Keratinocyte (primary cell): ENCODE data around the gene TCERG1L. TPM values are rescaled to one million over a fixed set of nuclear protein-coding genes. Genes with fewer than 3 reads are reported as not detected.

Experiments
- DNase-seq: peaks from one replicate; pipeline ENCODE4 v3.0.0-alpha.2; 2011; ENCODE audit warnings: low read depth, missing footprints, low spot score
- FAIRE-seq: peaks from 2 replicates; lab custom pipeline; 2011; peaks lifted over from hg19 to GRCh38; lab: Jason Lieb, UNC
- H2AFZ ChIP-seq: 2 replicates; pipeline ENCODE4 v1.6.0; 2012; ENCODE audit warnings: low read length, control low read depth, inconsistent platforms; ENCODE audit not compliant: control insufficient read depth
- H3K27ac ChIP-seq: 2 replicates; pipeline ENCODE4 v1.5.1; 2011; ENCODE audit warnings: low read length; ENCODE audit not compliant: control insufficient read depth, insufficient read depth
- H3K27me3 ChIP-seq: 3 replicates; pipeline ENCODE4 v1.6.0; 2011; ENCODE audit warnings: low read length; ENCODE audit not compliant: control insufficient read depth, insufficient read depth; ENCODE audit errors: extremely low read depth
- H3K36me3 ChIP-seq, 2 experiments: 2 replicates in 1 of 2; 3 replicates in 1 of 2; pipeline ENCODE4 v1.5.1; 2011; ENCODE audit warnings: low read length in 2 of 2, mild to moderate bottlenecking in 1 of 2; ENCODE audit not compliant: control insufficient read depth in 2 of 2, insufficient read depth in 2 of 2; ENCODE audit errors: extremely low read depth in 1 of 2
- H3K4me1 ChIP-seq: 3 replicates; pipeline ENCODE4 v1.5.1; 2011; ENCODE audit warnings: low read length; ENCODE audit not compliant: control insufficient read depth, insufficient read depth; ENCODE audit errors: extremely low read depth
- H3K4me2 ChIP-seq: 3 replicates; pipeline ENCODE4 v1.6.0; 2011; ENCODE audit warnings: low read depth, low read length; ENCODE audit not compliant: control insufficient read depth, insufficient read depth; ENCODE audit errors: extremely low read depth
- H3K4me3 ChIP-seq, 3 experiments: fragments of 200-600 bp in 1 of 3; sonication (generic) in 1 of 3; 2 replicates in 2 of 3; 3 replicates in 1 of 3; pipeline ENCODE4 v1.5.1; 2011 to 2016; ENCODE audit warnings: low read length in 3 of 3, mild to moderate bottlenecking in 3 of 3, control low read depth in 2 of 3, inconsistent platforms in 1 of 3, low read depth in 1 of 3, mixed read lengths in 1 of 3, mixed run types in 1 of 3, moderate library complexity in 1 of 3; ENCODE audit not compliant: control insufficient read depth in 2 of 3, insufficient read depth in 2 of 3; ENCODE audit errors: extremely low read depth in 1 of 3
- H3K79me2 ChIP-seq: 2 replicates; pipeline ENCODE4 v1.6.0; 2012; ENCODE audit warnings: low read length; ENCODE audit not compliant: control insufficient read depth, insufficient read depth
- H3K9ac ChIP-seq: 3 replicates; pipeline ENCODE4 v1.6.0; 2011; ENCODE audit warnings: low read length; ENCODE audit not compliant: control insufficient read depth, insufficient read depth; ENCODE audit errors: extremely low read depth
- H3K9me1 ChIP-seq: 3 replicates; pipeline ENCODE4 v1.6.0; 2011; ENCODE audit warnings: low read length; ENCODE audit not compliant: control insufficient read depth, insufficient read depth; ENCODE audit errors: extremely low read depth
- H3K9me3 ChIP-seq: 2 replicates; pipeline ENCODE4 v1.5.1; 2012; ENCODE audit warnings: low read depth, low read length; ENCODE audit not compliant: control insufficient read depth
- H4K20me1 ChIP-seq: 3 replicates; pipeline ENCODE4 v1.6.0; 2011; ENCODE audit warnings: low read length; ENCODE audit not compliant: control insufficient read depth, insufficient read depth; ENCODE audit errors: extremely low read depth
- EZH2 ChIP-seq: IDR thresholded peaks from one replicate; pipeline ENCODE4 v1.6.1; 2012; ENCODE audit warnings: inconsistent platforms, mild to moderate bottlenecking, low read length, moderate library complexity
- dilution Hi-C: fragments of 300-500 bp; cut with MboI; formaldehyde crosslinking; loops from one replicate; pipeline ENCODE4 v1.7.0; 2020; ENCODE audit warnings: low sequenced_read_pairs; ENCODE audit not compliant: extremely low pct_ligation_motif_present
- polyA plus RNA-seq, 5 experiments: library from polyadenylated mRNA; depleted of rRNA in 3 of 5; stranded (reverse) in 3 of 5; stranded (forward) in 1 of 5; unstranded in 1 of 5; fragments of >200 nt; gene quantifications; 1 replicate in 1 of 5; 2 replicates in 3 of 5; 3 replicates in 1 of 5; pipeline versions ENCODE4 v1.2.1 to v1.2.3, GENCODE V29; 2011 to 2012; ENCODE audit warnings: missing spikeins in 2 of 5, low read depth in 1 of 5, low replicate concordance in 1 of 5
- TF ChIP-seq, protein P1 (sequence below), 3 experiments: IDR thresholded peaks in 1 of 3; conservative IDR thresholded peaks in 1 of 3; optimal IDR thresholded peaks in 1 of 3; 2 replicates in 2 of 3; 3 replicates in 1 of 3; pipeline versions ENCODE3 to v1.5.1; 2011; ENCODE audit warnings: low read length in 3 of 3, mild to moderate bottlenecking in 3 of 3, moderate library complexity in 2 of 3, control low read depth in 1 of 3, inconsistent platforms in 1 of 3; ENCODE audit not compliant: insufficient read depth in 2 of 3; ENCODE audit errors: extremely low read depth in 1 of 3

TCERG1L gene
- polyA plus RNA-seq, 1 donor (not counting 4 experiments of a cell fraction or from before 2014, with no cell fraction given), result not detected

DNA sequence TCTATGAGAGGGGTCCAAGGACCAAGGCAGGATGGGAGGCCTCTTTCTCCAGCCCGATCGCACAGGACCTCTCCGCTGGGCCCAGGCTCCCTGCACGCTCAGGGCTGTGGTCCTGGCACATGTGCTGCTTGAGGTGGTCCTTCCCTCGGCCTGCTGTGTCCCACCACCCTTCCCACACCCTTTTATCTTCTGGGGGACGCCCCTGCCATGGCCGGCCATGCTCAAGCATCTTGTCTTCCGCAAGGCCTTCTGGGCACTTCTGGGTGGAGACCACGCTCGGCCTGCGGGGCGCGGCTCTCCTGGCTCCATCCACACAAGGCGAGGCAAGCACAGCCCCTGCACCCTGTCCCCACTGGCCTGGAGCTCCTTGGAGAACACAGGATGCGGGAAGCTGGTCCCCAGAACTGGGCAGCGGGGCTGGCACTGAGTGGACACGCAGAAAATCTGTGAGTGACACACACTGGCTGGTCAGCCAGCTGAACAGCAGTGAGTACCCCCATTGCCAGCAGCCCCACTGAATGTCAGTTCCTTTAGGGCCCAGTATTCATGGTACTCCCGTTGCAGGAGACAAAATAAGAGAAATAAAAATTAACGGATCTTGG, 115.9 kb downstream of the TCERG1L start:
- H2AFZ ChIP-seq, result no peak overlapping the region
- H3K27ac ChIP-seq, result no peak overlapping the region
- H3K36me3 ChIP-seq, result no peaks in the 10 kb centered on the region
- TF ChIP-seq, protein P1, sequence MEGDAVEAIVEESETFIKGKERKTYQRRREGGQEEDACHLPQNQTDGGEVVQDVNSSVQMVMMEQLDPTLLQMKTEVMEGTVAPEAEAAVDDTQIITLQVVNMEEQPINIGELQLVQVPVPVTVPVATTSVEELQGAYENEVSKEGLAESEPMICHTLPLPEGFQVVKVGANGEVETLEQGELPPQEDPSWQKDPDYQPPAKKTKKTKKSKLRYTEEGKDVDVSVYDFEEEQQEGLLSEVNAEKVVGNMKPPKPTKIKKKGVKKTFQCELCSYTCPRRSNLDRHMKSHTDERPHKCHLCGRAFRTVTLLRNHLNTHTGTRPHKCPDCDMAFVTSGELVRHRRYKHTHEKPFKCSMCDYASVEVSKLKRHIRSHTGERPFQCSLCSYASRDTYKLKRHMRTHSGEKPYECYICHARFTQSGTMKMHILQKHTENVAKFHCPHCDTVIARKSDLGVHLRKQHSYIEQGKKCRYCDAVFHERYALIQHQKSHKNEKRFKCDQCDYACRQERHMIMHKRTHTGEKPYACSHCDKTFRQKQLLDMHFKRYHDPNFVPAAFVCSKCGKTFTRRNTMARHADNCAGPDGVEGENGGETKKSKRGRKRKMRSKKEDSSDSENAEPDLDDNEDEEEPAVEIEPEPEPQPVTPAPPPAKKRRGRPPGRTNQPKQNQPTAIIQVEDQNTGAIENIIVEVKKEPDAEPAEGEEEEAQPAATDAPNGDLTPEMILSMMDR (optimal IDR thresholded peaks at IDR 0.05 in 1 of 3, IDR thresholded peaks at IDR 0.05 in 1 of 3, conservative IDR thresholded peaks at IDR 0.05 in 1 of 3; ENCODE audit: extremely low read depth in 1 of 3, insufficient read depth in 2 of 3, low read length in 3 of 3), result no peak
- no peak for TF ChIP-seq EZH2
- no peak for DNase-seq
- H4K20me1 ChIP-seq, result no peaks in the 10 kb centered on the region
- dilution Hi-C loops, result no loop called here
- H3K9me3 ChIP-seq, result peaks cover 11% of the 10 kb centered on the region
- no peaks in the 10 kb centered on the region for H3K9me1 ChIP-seq
- H3K4me3 ChIP-seq, result no peak overlapping the region
- no peak overlapping the region for H3K4me2 ChIP-seq
- H3K79me2 ChIP-seq, result no peaks in the 10 kb centered on the region
- no peak for FAIRE-seq
- H3K4me1 ChIP-seq, result no peaks in the 10 kb centered on the region
- H3K27me3 ChIP-seq, result no peaks in the 10 kb centered on the region
- H3K9ac ChIP-seq, result no peak overlapping the region

DNA sequence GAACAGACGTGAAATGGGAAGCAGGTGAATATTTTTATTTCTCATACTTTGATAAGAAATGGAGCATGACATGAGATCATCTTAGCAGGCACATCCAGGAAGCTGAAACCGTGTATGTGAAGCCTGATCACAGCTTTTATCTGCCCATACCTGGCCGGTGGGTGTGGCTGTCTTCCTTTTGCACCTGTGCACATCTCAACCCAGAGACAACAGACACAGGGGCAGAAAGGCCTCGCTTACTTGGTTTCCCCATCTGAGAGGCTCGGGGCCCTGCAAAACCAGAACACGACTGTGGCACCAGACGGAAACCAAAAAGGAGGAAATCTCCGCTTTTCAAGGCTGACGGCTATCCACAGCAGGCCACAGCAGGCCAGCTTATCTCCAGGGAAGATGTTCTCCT, 116.4 kb downstream of the TCERG1L start:
- Histone ChIP-seq H4K20me1 (no peaks in the 10 kb centered on the region), H3K36me3 (no peaks in the 10 kb centered on the region), H3K27ac (no peak overlapping the region), H3K4me2 (no peak overlapping the region), H3K4me1 (no peaks in the 10 kb centered on the region), H3K4me3 (no peak overlapping the region), H3K9me1 (no peaks in the 10 kb centered on the region), H3K9me3 (peaks cover 10% of the 10 kb centered on the region), H2AFZ (no peak overlapping the region), H3K27me3 (no peaks in the 10 kb centered on the region), H3K79me2 (no peaks in the 10 kb centered on the region), H3K9ac (no peak overlapping the region)
- FAIRE-seq, result no peak
- DNase-seq, result no peak
- dilution Hi-C loops, result no loop called here
- TF ChIP-seq, protein P1 (optimal IDR thresholded peaks at IDR 0.05 in 1 of 3, IDR thresholded peaks at IDR 0.05 in 1 of 3, conservative IDR thresholded peaks at IDR 0.05 in 1 of 3; ENCODE audit: extremely low read depth in 1 of 3, insufficient read depth in 2 of 3, low read length in 3 of 3), result no peak
- TF ChIP-seq EZH2, result no peak
